Islet of Langerhans (tissue), 1 donor: ENCODE results near the gene UCK2.

ENCODE experiments used
- FAIRE-seq: peaks from one replicate; lab custom pipeline; 2011; peaks lifted over from hg19 to GRCh38; lab: Jason Lieb, UNC

UCK2 gene

GRCh38 chr1:165834229-165834628 is 6.8 kb downstream of the UCK2 start:
- no peak for FAIRE-seq

GRCh38 chr1:165834881-165835280 is 7.5 kb downstream of the UCK2 start:
- no peak for FAIRE-seq

GRCh38 chr1:165836664-165837482 is 9.5 kb downstream of the UCK2 start:
- FAIRE-seq = no peak

GRCh38 chr1:165837838-165838364 is 10.5 kb downstream of the UCK2 start:
- FAIRE-seq = no peak

GRCh38 chr1:165840423-165840822 is 13.0 kb downstream of the UCK2 start:
- FAIRE-seq = no peak

- no peak for FAIRE-seq
Measured at GRCh38 chr1:165841582-165842017, 14.2 kb downstream of the UCK2 start.

- FAIRE-seq = no peak
Measured at GRCh38 chr1:165842023-165842670, 14.7 kb downstream of the UCK2 start.

GRCh38 chr1:165842671-165843129 is 15.3 kb downstream of the UCK2 start:
- FAIRE-seq = no peak

- no peak for FAIRE-seq
Measured at GRCh38 chr1:165843304-165843703, 15.9 kb downstream of the UCK2 start.

- FAIRE-seq = no peak
Measured at GRCh38 chr1:165844114-165844798, 16.8 kb downstream of the UCK2 start.

- FAIRE-seq = no peak
Measured at GRCh38 chr1:165844933-165845332, 17.5 kb downstream of the UCK2 start.

- no peak for FAIRE-seq
Measured at GRCh38 chr1:165845569-165845968, 18.2 kb downstream of the UCK2 start.

GRCh38 chr1:165845992-165846748 is 18.8 kb downstream of the UCK2 start:
- no peak for FAIRE-seq

GRCh38 chr1:165847486-165847885 is 20.1 kb downstream of the UCK2 start:
- FAIRE-seq = no peak

GRCh38 chr1:165849353-165850133 is 22.1 kb downstream of the UCK2 start:
- FAIRE-seq = no peak

GRCh38 chr1:165851034-165851658 is 23.7 kb downstream of the UCK2 start:
- FAIRE-seq = no peak

- FAIRE-seq = no peak
Measured at GRCh38 chr1:165852871-165853270, 25.5 kb downstream of the UCK2 start.

GRCh38 chr1:165853528-165854075 is 26.2 kb downstream of the UCK2 start:
- FAIRE-seq = no peak

GRCh38 chr1:165854101-165854845 is 26.9 kb downstream of the UCK2 start:
- FAIRE-seq = no peak
